Cerebellar cortex (tissue), 1 donor: ENCODE results near the gene ARV1.
"Not testable (repeated sequence)": the region's sequence is repeated elsewhere in the genome, so short reads cannot be mapped to it uniquely, and the experiment has no call there.

Experiments
- DNase-seq: peaks from one replicate; pipeline ENCODE4 v3.0.0-alpha.2; 2015; ENCODE audit warnings: low spot score

Gene ARV1

GRCh38 chr1:231045286-231045685 lies 66.4 kb downstream of the ARV1 start:
- DNase-seq, result no peak

DNA sequence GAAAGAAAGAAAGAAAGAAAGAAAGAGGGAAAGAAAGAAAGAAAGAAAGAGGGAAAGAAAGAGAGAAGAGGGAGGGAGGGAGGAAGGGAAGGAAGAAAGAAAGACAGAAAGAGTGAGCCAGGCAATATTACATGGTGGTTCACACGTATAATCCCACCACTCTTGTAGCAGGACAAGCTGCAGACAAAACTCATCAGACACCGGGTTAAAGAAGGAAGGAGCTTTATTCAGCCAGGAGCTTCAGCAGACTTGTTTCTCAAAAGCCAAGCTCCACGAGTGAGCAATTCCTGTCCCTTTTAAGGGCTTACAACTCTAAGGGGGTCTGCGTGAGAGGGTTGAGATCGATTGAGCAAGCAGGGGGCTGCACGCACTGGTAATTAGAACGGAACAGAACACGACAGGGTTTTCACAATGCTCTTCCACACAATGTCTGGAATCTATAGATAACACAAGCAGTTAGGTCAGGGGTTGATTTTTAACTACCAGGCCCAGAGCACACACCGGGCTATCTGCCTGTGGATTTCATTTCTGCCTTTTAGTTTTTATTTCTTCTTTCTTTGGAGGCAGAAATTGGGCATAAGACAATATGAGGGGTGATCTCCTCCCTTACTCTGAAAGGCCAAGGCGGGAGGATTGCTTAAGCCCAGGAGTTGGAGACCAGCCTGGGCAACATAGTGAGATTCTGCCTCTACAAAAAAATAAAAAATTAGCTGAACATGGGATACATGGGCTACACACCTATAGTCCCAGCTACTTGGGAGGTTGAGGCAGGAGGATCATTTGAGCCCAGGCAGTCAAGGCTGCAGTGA lies 67.2 kb downstream of the ARV1 start:
- DNase-seq, result not testable (repeated sequence)

DNA sequence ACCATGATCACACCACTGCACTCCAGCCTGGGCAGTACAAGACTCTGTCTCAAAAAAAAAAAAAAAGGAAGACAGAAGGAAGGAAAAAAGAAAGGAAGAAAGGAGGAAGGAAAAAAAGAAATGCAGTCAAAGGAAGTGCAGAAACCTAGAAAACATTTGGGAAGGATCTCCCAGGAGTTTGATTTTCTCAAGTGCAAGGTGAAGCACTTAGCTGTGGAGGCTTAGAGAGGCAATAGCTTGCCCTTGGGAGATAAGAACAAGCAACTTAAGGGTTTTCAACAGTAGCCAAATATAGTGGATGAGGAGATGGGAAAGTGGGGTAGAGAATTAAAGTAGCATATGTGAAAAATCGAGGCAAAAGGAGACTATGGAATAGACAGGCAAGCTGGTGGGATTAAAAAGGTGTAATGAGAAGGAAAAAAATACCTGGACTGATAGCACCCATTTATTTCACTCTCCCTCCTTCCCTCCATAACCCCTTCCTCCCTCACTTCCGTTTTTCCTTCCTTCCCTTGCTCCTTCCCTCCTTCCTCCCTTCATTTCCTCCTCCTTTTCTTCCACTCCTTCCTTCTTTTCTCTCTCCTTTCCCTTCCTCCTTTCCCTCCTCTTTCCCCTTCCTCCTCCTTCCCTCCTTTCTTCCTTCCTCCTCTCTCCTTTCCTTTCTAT lies 68.0 kb downstream of the ARV1 start:
- no peak for DNase-seq

DNA sequence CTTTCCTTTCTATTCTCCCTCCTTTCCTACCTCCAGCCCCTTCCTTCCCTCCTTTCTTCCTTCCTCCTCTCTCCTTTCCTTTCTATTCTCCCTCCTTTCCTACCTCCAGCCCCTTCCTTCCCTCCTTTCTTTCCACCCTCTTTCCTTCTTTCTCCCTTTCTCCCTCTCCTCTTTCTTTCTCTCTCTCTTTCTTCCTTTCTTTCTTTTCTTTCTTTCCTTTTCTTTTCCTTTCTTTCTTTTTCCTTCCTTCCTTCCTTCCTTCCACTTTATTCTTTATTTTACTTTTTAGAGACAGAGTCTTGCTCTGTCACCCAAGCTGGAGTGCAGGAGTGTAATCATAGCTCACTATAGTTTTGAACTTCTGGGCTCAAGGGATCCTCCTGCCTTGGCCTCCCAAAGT lies 68.6 kb downstream of the ARV1 start:
- DNase-seq, result not testable (repeated sequence)

DNA sequence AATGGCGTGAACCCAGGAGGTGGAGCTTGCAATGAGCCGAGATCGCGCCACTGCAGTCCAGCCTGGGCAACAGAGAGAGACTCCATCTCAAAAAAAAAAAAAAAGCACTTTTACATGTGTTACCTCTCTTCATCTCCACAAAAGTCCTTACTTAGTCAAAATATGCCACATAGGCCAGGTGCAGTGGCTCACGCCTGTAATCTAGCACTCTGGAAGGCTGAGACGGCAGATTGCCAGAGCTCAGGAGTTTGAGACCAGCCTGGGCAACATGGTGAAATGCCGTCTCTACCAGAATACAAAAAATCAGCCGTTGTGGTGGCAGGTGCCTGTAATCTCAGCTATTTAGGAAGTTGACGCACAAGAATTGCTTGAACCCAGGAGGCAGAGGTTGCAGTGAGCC lies 69.5 kb downstream of the ARV1 start:
- not testable (repeated sequence) for DNase-seq

DNA sequence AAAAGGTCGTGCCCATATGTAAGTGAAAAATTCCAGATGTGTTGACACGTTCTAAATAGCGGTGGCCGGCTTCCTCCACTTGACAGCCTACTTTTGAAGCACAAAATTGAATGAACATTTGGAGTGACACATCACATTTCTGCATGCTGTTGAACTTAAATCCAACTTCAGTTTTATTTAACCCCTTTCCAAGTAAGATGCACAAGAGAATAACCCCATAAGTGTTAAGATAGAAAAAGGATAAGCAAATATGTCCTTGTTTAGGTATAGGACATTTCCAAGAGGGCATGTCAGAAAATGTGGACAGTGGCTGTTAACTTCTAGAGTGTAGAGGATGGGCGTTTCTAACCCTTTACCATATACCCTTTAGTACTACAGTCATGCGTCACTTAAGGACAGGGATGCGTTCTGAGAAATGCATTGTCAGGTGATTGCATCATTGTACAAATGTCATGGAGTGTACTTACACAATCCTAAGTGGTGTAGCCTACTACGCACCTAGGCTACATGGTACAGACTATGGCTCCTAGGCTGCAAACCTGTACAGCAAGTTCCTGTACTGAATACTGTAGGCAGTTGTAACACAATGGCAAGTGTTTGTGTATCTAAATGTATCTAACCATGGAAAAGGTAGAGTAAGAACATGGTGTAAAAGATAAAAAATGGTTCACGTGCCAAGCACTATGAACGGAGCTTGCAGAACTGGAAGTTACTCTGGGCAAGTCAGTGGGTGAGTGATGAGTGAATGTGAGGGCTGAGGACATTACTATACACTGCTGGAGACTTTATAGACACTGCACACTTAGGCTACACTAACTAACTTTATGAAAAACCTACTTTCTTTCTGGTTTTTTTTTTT lies 70.5 kb downstream of the ARV1 start:
- DNase-seq, result no peak
